IMR-90 (cell line): Measurements from ENCODE around the gene IST1. TPM values are rescaled to one million over a fixed set of nuclear protein-coding genes. Genes with fewer than 3 reads are reported as not detected.

Experiments used
- FOS ChIP-seq: fragments of 150-350 bp; IDR thresholded peaks from 2 replicates; pipeline ENCODE4 v1.6.1; 2016; ENCODE audit warnings: low read depth, low read length
- MXI1 ChIP-seq: IDR thresholded peaks from 2 replicates; pipeline ENCODE4 v1.6.1; 2012; ENCODE audit warnings: low read depth, mild to moderate bottlenecking, low read length, moderate library complexity, borderline replicate concordance
- NFE2L2 ChIP-seq: fragments of 150-350 bp; IDR thresholded peaks from 2 replicates; pipeline ENCODE4 v1.6.1; 2016; ENCODE audit warnings: low read depth, mild to moderate bottlenecking, low read length
- POLR2A ChIP-seq: IDR thresholded peaks from 2 replicates; pipeline ENCODE4 v1.6.1; 2012; ENCODE audit warnings: mild to moderate bottlenecking, low read depth, low read length
- polyA plus RNA-seq, 3 experiments: library from polyadenylated mRNA; depleted of rRNA; stranded (reverse); fragments of >200 nt; gene quantifications; 2 replicates each; pipeline ENCODE4 v1.2.3, GENCODE V29; 2012; ENCODE audit warnings: low replicate concordance in 1 of 3
- total RNA-seq: library from RNA; depleted of rRNA; stranded (reverse); fragments of >200 nt; gene quantifications from 2 replicates; pipeline ENCODE4 v1.2.3, GENCODE V29; 2012
- TF ChIP-seq, protein P1 (sequence below): fragments of 150-350 bp; IDR thresholded peaks from 2 replicates; pipeline ENCODE4 v1.6.1; 2016; ENCODE audit warnings: low read depth, mild to moderate bottlenecking, low read length, moderate library complexity, borderline replicate concordance

The IST1 gene
- total and polyA plus RNA-seq, 2 of the 4 experiments (the other 2 are of a cell fraction): 134 to 186 TPM

DNA sequence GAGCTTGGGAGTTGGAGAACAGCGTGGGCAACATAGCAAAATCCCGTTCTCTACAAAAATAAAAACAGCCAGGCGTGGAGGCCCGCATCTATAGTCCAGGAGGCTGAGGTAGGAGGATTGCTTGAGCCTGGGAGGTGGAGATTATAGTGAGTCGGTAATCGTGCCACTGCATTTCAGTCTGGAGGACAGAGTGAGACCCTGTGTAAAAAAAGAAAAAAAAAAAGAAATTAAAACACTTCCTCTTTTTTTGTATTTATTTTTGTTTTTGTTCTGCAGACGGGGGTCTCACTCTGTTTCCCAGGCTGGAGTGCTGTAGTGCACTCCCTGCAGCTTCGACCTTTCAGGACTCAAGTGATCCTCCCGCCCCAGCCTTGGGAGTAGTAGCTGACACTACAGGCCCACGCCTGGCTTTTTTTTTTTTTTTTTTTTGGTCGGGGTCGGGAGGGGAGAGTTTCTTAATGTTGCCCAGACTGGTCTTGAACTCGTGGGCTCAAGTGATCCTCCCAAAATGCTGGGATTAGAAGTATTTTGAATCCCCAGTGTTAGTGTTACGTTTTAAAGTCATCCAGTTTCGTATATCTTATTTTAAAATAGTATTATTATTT, 1.5 kb downstream of the IST1 start (continued):
- TF ChIP-seq, protein P1, sequence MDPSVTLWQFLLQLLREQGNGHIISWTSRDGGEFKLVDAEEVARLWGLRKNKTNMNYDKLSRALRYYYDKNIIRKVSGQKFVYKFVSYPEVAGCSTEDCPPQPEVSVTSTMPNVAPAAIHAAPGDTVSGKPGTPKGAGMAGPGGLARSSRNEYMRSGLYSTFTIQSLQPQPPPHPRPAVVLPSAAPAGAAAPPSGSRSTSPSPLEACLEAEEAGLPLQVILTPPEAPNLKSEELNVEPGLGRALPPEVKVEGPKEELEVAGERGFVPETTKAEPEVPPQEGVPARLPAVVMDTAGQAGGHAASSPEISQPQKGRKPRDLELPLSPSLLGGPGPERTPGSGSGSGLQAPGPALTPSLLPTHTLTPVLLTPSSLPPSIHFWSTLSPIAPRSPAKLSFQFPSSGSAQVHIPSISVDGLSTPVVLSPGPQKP: no peak
- TF ChIP-seq FOS: no peak
- no peak for TF ChIP-seq NFE2L2
- no peak for TF ChIP-seq MXI1
- TF ChIP-seq POLR2A: no peak
